Stimulated activated CD8-positive, alpha-beta memory T cell treated with anti-CD3 and anti-CD28 coated beads, Interleukin-15, amount 100 ng/mL, for 4 hours (primary cell): ENCODE data around the gene ANKRD9.
"Not testable (repeated sequence)": the region's sequence is repeated elsewhere in the genome, so short reads cannot be mapped to it uniquely, and the experiment has no call there.

ENCODE experiments used
- DNase-seq, 2 donors: peaks; one replicate each; pipeline ENCODE4 v3.0.0-alpha.2; 2020; ENCODE audit warnings: low read depth in 2 of 2

The ANKRD9 gene

GRCh38 chr14:102538602-102539543, 29.3 kb upstream of the ANKRD9 start:
- no peak for DNase-seq

DNA sequence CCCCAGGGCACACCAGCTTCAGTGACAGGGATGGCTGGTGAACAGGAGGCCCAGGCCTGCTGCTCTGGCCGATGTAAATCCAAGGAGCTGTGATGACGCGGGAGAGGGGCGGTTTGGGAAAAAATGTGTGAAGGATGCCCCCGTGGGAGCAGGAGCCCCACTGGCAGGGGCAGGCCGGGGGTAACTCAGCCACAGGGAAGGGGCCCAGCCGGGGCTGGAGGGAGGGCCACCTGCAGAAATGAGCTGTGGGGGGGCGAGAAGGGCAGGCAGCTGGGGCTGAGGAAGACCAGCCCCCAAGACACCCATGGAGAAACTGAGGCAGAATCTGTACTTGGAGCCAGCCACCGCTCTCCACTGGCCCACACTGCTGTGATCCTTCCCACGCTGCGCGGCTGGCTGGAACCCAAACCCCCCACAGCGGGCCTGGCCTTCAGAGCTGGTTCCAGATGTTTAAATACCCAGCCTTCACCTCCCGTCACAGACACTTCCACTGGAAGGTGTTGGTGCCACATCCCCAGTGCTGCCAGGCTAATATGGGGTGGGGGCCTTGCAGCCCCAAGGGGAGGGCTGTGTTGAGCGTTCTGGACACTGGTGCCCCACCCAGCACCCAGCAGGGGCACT, 28.5 kb upstream of the ANKRD9 start:
- no peak for DNase-seq

DNA sequence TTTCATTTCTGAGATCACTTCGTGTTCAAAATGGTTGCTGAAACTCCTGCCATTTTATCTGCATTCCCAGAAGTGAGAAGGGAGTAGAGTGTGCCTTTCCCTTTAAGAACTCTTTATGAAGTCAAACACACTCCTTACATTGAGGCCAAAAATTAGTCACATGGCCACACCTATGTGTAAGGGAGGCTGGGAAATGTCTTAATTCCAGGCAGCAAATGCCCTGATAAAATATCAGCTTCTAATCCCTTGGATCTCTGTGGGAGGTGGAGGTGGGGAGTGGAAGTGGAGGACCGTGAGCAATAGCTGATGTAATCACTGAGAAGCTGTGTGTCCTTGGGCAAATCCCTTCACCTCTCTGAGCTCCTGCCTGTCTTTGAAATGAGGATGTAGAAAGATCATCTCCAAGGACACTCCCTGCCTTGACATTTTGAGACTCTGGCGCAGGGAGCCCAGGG, 22.7 kb upstream of the ANKRD9 start:
- DNase-seq = no peak

- DNase-seq = no peak
Measured at GRCh38 chr14:102530828-102531478, 21.4 kb upstream of the ANKRD9 start.

DNA sequence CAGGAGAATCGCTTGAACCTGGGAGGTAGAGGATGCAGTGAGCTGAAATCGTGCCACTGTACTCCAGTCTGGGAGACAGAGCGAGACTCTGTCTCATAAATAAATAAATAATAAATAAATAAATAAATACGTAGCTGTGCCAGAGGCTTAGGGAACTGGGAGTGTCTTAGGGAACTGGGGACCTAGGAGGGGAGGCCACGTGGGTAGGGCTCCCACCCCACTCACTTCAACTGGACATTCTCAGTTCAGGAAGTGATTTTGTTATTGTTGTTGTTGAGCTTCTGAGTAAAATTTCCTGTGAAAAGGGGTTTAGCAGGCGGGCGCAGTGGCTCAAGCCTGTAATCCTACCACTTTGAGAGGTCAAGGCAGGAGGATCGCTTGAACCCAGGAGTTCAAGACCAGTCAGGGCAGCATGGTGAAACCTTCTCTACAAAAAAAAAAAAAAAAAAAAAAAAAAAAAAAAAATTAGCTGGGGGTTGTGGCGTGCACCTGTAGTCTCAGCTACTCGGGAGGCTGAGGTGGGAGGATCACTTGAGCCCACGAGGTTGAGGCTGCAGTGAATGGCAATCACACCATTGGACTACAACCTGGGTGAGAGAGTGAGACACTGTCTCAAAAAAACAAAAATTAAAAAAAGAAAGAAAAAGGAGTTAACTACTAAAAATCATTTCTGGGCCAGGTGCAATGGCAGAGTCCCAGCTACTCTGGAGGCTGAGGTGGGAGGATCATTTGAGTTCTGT, 19.0 kb upstream of the ANKRD9 start:
- no peak for DNase-seq

GRCh38 chr14:102525929-102526497, 16.4 kb upstream of the ANKRD9 start:
- no peak for DNase-seq

- DNase-seq = no peak
Measured at GRCh38 chr14:102525219-102525928, 15.8 kb upstream of the ANKRD9 start.

GRCh38 chr14:102524451-102525218, 15.1 kb upstream of the ANKRD9 start:
- DNase-seq = peak; percentile 66 to 79

DNA sequence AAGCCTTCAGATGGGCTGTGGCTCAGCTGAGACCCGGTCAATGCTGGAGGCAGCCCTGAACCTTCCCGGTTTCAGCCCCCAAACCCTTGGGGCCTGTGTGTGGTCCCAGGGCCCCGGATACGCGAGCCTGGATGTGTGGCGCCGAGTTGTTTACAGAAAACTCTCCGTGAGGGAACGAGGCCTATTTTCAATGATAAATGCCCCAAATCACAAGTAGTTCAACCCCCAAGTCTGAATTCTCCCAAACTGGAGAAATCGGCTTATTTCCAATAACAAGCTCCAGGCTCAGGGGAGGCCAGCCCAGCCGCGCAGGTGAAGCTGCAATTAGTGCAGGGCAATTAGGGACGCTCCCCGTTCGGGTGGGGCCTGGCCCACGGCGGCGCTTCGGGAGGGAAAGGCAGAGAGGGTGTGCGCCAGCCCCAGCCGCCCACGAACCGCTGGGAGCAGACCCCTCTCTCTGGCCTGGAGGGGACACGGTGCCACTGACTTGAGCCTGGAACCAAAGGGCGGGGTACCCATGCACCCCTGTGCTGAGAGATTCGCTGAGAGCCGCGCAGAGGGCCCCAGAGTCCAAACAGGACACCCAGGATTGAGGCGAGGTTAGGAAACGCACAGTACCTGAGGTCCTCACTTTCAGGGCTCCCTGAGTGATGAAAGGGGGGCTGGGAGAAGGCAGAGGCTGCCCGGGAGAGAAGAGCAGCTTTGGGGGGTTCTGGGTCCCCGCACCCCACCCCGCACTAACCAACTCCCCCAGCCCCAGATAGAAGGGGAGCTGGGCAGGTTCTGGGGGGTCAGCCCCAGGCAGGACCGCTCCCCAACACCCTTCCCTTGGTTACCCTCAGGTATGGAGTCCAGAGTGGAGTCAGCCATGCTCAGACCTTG, 14.2 kb upstream of the ANKRD9 start:
- DNase-seq = no peak

GRCh38 chr14:102523200-102523568, 13.6 kb upstream of the ANKRD9 start:
- DNase-seq = no peak

DNA sequence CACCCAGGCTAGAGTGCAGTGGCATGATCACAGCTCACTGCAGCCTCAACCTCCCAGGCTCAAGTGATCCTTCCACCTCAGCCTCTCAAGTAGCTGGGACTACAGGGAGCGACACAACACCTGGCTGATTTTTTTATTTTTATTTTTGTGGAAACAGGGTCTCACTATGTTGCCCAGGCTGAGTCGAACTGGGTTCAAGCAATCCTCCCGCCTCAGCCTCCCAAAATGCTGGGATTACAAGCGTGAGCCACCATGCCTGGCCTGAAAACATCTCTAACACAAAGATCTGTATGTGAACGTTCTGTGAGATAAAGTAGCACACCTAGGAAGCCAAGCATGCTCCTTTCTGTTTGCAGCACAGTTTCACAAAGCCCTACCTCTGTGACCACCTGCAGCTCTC, 10.1 kb upstream of the ANKRD9 start:
- DNase-seq = not testable (repeated sequence)

DNA sequence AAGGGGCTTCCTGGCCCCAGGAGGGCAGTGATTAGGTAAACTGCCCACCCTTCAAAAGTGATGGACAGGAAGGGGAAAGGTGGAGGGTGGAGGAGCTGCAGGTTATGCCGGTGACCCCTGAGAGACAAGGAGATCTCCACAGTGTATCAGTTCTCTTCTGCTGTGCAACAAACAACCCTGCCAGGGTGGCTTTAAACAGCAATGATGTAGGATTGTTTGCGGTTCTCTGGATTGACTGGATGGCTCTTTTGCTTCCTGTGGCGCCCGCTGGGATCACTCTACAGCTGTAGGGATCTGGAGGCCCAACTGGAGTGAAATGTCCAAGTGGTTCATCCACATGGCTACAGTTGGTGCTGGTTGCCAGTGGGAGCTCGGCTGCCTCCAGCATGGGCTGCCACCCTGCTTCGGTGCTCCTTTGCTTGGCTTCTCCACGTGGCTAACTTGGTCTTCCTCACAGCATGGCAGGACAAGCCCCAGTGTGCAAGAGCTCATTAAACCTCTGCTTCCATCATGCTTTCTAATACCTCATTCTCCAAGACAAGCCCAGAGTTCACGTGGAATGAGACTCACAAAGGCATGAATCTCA, 8.6 kb upstream of the ANKRD9 start:
- no peak for DNase-seq

- no peak for DNase-seq
Measured at GRCh38 chr14:102517392-102518062, 8.0 kb upstream of the ANKRD9 start.

DNA sequence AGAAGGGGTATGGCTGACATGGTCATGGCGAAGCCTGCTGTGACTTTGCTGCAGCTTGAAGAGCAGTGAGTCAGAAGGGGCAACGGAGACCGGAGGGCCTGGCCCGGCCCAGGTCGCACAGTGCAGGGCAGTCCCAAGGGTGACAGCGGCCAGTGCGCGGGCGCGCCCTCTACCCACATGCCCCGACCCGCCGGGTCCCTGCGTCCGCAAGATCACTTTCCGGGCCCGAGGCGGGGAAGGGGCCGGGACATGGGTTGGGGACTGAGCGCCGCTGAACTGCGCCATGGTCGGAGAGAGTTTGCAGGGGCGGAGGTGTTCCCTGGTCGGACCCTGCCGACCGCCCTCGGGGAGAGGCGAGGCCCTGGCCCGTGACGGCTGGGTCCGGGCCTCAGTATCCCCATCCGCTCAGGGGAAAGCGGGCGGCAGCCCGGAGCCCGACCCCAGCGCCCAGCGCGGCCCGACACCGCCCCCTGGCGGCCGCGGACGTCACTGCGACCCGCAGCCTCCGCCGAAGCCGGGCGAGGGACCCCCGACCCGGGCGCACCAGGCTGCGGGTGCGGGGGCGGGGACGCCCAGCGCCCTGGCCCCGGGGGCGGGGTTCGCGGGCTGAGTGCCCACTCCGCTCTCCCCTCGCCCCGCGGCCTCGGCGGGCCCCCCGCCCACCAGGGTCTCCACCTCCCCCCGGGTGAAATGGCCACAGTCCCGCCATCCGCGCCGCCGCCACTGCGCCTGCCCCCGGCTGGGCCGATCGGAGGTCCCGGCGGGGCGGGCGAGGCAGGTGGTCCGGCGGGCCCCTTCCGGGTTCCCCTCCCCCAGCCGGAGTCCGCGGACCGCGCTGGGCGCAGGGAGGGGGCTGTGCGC, 7.2 kb upstream of the ANKRD9 start:
- peak in 1 of 2 donors; percentile 25 for DNase-seq

GRCh38 chr14:102514987-102515733, 5.6 kb upstream of the ANKRD9 start:
- DNase-seq = no peak
